Left colon (tissue), 2 donors: Measurements from ENCODE around the gene MYL1. TPM values are rescaled to one million over a fixed set of nuclear protein-coding genes. Genes with fewer than 3 reads are reported as not detected.

ENCODE experiments used
- ATAC-seq: fragments of 200-7000 bp; cut with Tn5 transposase; one replicate; pipeline ENCODE4 v1.9.1; 2020; ENCODE audit warnings: mild to moderate bottlenecking, moderate library complexity
- DNase-seq, 2 donors: peaks; one replicate each; pipeline ENCODE4 v3.0.0-alpha.2; 2020
- intact Hi-C, 2 donors: fragments of 100-400 bp; cut with DNase I in 1 of 2; cut with micrococcal nuclease in 1 of 2; formaldehyde crosslinking; loops; one replicate each; pipeline versions ENCODE4 v1.11.2 to v1.14.0; 2022; cut with DNase I, micrococcal nuclease
- long read RNA-seq: library from polyadenylated mRNA; unstranded; transcript quantifications from one replicate; pipeline ENCODE4 v2.0.0, GENCODE V29; 2021
- total RNA-seq, 2 donors: library from RNA; stranded (reverse); fragmentation: NEBNext Ultra II Directional; extraction: Animal tissue kit (Norgen Biotek cat#: 25700); gene quantifications; one replicate each; pipeline ENCODE4 v1.2.1, GENCODE V29; 2021
- donor health status: DM: no; HTN: no; CAD: no.
- donor health status: DM: yes; HTN: yes; CAD: no.

MYL1 gene
- not detected for total RNA-seq
- long read RNA-seq, result 0 reads

- no peak for ATAC-seq
- intact Hi-C loops, result no loop called here
- DNase-seq, result no peak
Measured at GRCh38 chr2:210315015-210315788, at the start of gene MYL1. Gene MYL1, minus strand, starts transcription at chr2:210315174. Its CDS starts 132 bp downstream, at chr2:210315042.

- intact Hi-C loops, result no loop called here
- DNase-seq, result no peak
- no peak for ATAC-seq
Measured at GRCh38 chr2:210363876-210364275, 48.9 kb upstream of the MYL1 start.

- intact Hi-C loops, result no loop called here
- DNase-seq (no peak), ATAC-seq (no peak)
Measured at GRCh38 chr2:210363261-210363660, 48.3 kb upstream of the MYL1 start.

- intact Hi-C loops, result no loop called here
- ATAC-seq, result no peak
- no peak for DNase-seq
Measured at GRCh38 chr2:210360412-210360811, 45.4 kb upstream of the MYL1 start.

GRCh38 chr2:210356944-210357343 is 42.0 kb upstream of the MYL1 start:
- intact Hi-C loops, result no loop called here
- DNase-seq (no peak), ATAC-seq (no peak)

- ATAC-seq, result no peak
Measured at GRCh38 chr2:210337159-210337558, 22.2 kb upstream of the MYL1 start.

GRCh38 chr2:210324906-210325305 is 9.9 kb upstream of the MYL1 start:
- intact Hi-C loops, result no loop called here
- ATAC-seq, result no peak
- DNase-seq, result no peak

More at GRCh38 chr2:210337159-210337558, 22.2 kb upstream of the MYL1 start:
- intact Hi-C loops, result no loop called here
- no peak for DNase-seq

GRCh38 chr2:210324458-210324857 is 9.5 kb upstream of the MYL1 start:
- intact Hi-C loops, result no loop called here
- DNase-seq (no peak), ATAC-seq (no peak)

GRCh38 chr2:210323003-210323402 is 8.0 kb upstream of the MYL1 start:
- DNase-seq (no peak), ATAC-seq (no peak)

GRCh38 chr2:210318891-210319290 is 3.9 kb upstream of the MYL1 start:
- DNase-seq (no peak), ATAC-seq (no peak)
- intact Hi-C loops, result no loop called here

More at GRCh38 chr2:210323003-210323402, 8.0 kb upstream of the MYL1 start:
- intact Hi-C loops, result no loop called here

- no peak for ATAC-seq
- no peak for DNase-seq
- intact Hi-C loops, result no loop called here
Measured at GRCh38 chr2:210318486-210318885, 3.5 kb upstream of the MYL1 start.

GRCh38 chr2:210310550-210310949 is 4.4 kb downstream of the MYL1 start:
- DNase-seq (no peak), ATAC-seq (no peak)
- intact Hi-C loops, result no loop called here

GRCh38 chr2:210309548-210310233 is 5.3 kb downstream of the MYL1 start:
- intact Hi-C loops, result no loop called here
- ATAC-seq, result no peak
- DNase-seq, result no peak

GRCh38 chr2:210303498-210303897 is 11.5 kb downstream of the MYL1 start:
- intact Hi-C loops, result no loop called here
- ATAC-seq (no peak), DNase-seq (no peak)

GRCh38 chr2:210302326-210302725 is 12.6 kb downstream of the MYL1 start:
- ATAC-seq, result no peak
- intact Hi-C loops, result no loop called here

GRCh38 chr2:210299866-210300373 is 15.1 kb downstream of the MYL1 start:
- no peak for ATAC-seq
- intact Hi-C loops, result no loop called here
- DNase-seq, result no peak

More at GRCh38 chr2:210302326-210302725, 12.6 kb downstream of the MYL1 start:
- no peak for DNase-seq

- intact Hi-C loops, result no loop called here
- no peak for DNase-seq
- ATAC-seq, result no peak
Measured at GRCh38 chr2:210288408-210288807, 26.6 kb downstream of the MYL1 start.

- ATAC-seq (no peak), DNase-seq (no peak)
- intact Hi-C loops, result no loop called here
Measured at GRCh38 chr2:210287301-210287700, 27.7 kb downstream of the MYL1 start.

GRCh38 chr2:210286123-210286680 is 28.8 kb downstream of the MYL1 start:
- ATAC-seq (no peak), DNase-seq (no peak)
- intact Hi-C loops, result no loop called here

GRCh38 chr2:210277133-210277532 is 37.8 kb downstream of the MYL1 start:
- ATAC-seq (no peak), DNase-seq (no peak)
- intact Hi-C loops, result no loop called here
